ENCODE data around the gene FICD. TPM values are rescaled to one million over a fixed set of nuclear protein-coding genes. Genes with fewer than 3 reads are reported as not detected.

The FICD gene
- total RNA-seq, 2 donors from 2014 or later: 6.2 to 6.8 TPM

GRCh38 chr12:108514468-108514972, 557 bp upstream of the FICD start:
- H3K27me3 ChIP-seq (ENCODE audit: control insufficient read depth, insufficient read depth, low read length, poor library complexity, severe bottlenecking): no peaks in the 10 kb centered on the region
- no peaks in the 10 kb centered on the region for H3K9me3 ChIP-seq (ENCODE audit: control insufficient read depth, low read length)
- H3K4me3 ChIP-seq (ENCODE audit: low read length): peak overlapping the region; percentile 81
- peaks cover 4% of the 10 kb centered on the region for H3K4me1 ChIP-seq (ENCODE audit: control insufficient read depth, insufficient read depth, low read length)
- peaks cover 23% of the 10 kb centered on the region for H3K36me3 ChIP-seq (ENCODE audit: control insufficient read depth, insufficient read depth, low read length)
- Mint-ChIP-seq H3K36me3 (ENCODE audit: low read depth) (peaks cover 17% of the 10 kb centered on the region), H3K27ac (no peak overlapping the region), H3K4me3 (peak overlapping the region; percentile 88), H3K27me3 (ENCODE audit: insufficient read depth) (no peaks in the 10 kb centered on the region), H3K9me3 (no peaks in the 10 kb centered on the region), H3K4me1 (peaks cover 11% of the 10 kb centered on the region)
- H3K9ac ChIP-seq (ENCODE audit: extremely low read depth, low read length, poor library complexity, severe bottlenecking): peak overlapping the region; percentile 41
- H3K27ac ChIP-seq (ENCODE audit: low read depth, low read length): no peak overlapping the region
- no peak for TF ChIP-seq CTCF (conservative IDR thresholded peaks at IDR 0.05)
- DNase-seq: no peak
- 43 to 71% methylated on average over 8 to 19 of the region's 19 CpGs for WGBS, 2 experiments (ENCODE audit: insufficient coverage in 1 of 2, insufficient read length in 1 of 2)

- Histone ChIP-seq H3K27ac (ENCODE audit: low read depth, low read length) (no peak overlapping the region), H3K4me3 (ENCODE audit: low read length) (peak overlapping the region; percentile 96), H3K4me1 (ENCODE audit: control insufficient read depth, insufficient read depth, low read length) (peaks cover 4% of the 10 kb centered on the region), H3K9ac (ENCODE audit: extremely low read depth, low read length, poor library complexity, severe bottlenecking) (peak overlapping the region; percentile 79), H3K27me3 (ENCODE audit: control insufficient read depth, insufficient read depth, low read length, poor library complexity, severe bottlenecking) (no peaks in the 10 kb centered on the region), H3K9me3 (ENCODE audit: control insufficient read depth, low read length) (no peaks in the 10 kb centered on the region), H3K36me3 (ENCODE audit: control insufficient read depth, insufficient read depth, low read length) (peaks cover 37% of the 10 kb centered on the region)
- Mint-ChIP-seq H3K36me3 (ENCODE audit: low read depth) (peaks cover 24% of the 10 kb centered on the region), H3K27ac (peak overlapping the region; percentile 86), H3K4me1 (peaks cover 11% of the 10 kb centered on the region), H3K27me3 (ENCODE audit: insufficient read depth) (no peaks in the 10 kb centered on the region), H3K9me3 (no peaks in the 10 kb centered on the region), H3K4me3 (peak overlapping the region; percentile 88)
- no peak for TF ChIP-seq CTCF (conservative IDR thresholded peaks at IDR 0.05)
- DNase-seq: peak; percentile 65
- WGBS, 2 experiments (ENCODE audit: insufficient coverage in 1 of 2, insufficient read length in 1 of 2): 84 to 90% methylated on average over 4 to 5 of the region's 5 CpGs
Observed at GRCh38 chr12:108515916-108516315, 839 bp downstream of the FICD start.

- no peaks in the 10 kb centered on the region for H3K27me3 ChIP-seq (ENCODE audit: control insufficient read depth, insufficient read depth, low read length, poor library complexity, severe bottlenecking)
- H3K4me3 ChIP-seq (ENCODE audit: low read length): peak overlapping the region; percentile 96
- DNase-seq: peak; percentile 76
- peaks cover 45% of the 10 kb centered on the region for H3K36me3 ChIP-seq (ENCODE audit: control insufficient read depth, insufficient read depth, low read length)
- no peak overlapping the region for H3K27ac Mint-ChIP-seq
- no peak overlapping the region for H3K9ac ChIP-seq (ENCODE audit: extremely low read depth, low read length, poor library complexity, severe bottlenecking)
- H3K36me3 Mint-ChIP-seq (ENCODE audit: low read depth): peaks cover 30% of the 10 kb centered on the region
- WGBS, 2 experiments (ENCODE audit: insufficient coverage in 1 of 2, insufficient read length in 1 of 2): 93 to 97% methylated on average over 19 to 23 of the region's 23 CpGs
- H3K4me3 Mint-ChIP-seq: peak overlapping the region; percentile 88
- H3K27me3 Mint-ChIP-seq (ENCODE audit: insufficient read depth): no peaks in the 10 kb centered on the region
- H3K9me3 ChIP-seq (ENCODE audit: control insufficient read depth, low read length): no peaks in the 10 kb centered on the region
- H3K9me3 Mint-ChIP-seq: no peaks in the 10 kb centered on the region
- no peak overlapping the region for H3K27ac ChIP-seq (ENCODE audit: low read depth, low read length)
- H3K4me1 ChIP-seq (ENCODE audit: control insufficient read depth, insufficient read depth, low read length): peaks cover 4% of the 10 kb centered on the region
- no peak for TF ChIP-seq CTCF (conservative IDR thresholded peaks at IDR 0.05)
- H3K4me1 Mint-ChIP-seq: peaks cover 11% of the 10 kb centered on the region
Observed at GRCh38 chr12:108516511-108517275, 1.6 kb downstream of the FICD start.

All from endodermal cell (in vitro differentiated cells).